GM18870 (cell line): ENCODE data around the gene TCP11.

Experiments
- ATAC-seq: cut with Tn5 transposase; IDR thresholded peaks from one replicate; pipeline ENCODE4 v1.9.1; 2021; ENCODE audit warnings: moderate library complexity; ENCODE audit not compliant: unreplicated experiment

The TCP11 gene

GRCh38 chr6:35173427-35174087, 32.4 kb upstream of the TCP11 start:
- ATAC-seq = no peak

DNA sequence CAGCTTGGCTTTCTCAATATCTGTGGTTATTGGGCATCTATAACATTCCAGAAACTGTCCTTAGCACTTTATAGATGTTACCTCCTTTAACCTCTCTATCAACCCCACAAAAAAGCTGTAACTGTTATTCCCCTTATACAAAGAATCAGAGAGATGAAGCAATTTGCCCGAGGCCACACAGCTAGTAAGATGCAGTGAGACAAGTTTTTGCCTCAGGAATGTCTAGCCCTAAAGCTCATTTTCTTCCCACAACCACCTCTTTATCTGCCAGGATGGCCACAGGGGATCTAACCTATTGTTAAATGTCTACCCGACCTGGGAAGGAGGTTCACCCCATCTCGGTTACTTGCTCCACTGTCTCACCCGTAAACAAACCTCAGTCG, 31.9 kb upstream of the TCP11 start:
- no peak for ATAC-seq

- ATAC-seq = no peak
Measured at GRCh38 chr6:35170891-35171290, 29.8 kb upstream of the TCP11 start.

DNA sequence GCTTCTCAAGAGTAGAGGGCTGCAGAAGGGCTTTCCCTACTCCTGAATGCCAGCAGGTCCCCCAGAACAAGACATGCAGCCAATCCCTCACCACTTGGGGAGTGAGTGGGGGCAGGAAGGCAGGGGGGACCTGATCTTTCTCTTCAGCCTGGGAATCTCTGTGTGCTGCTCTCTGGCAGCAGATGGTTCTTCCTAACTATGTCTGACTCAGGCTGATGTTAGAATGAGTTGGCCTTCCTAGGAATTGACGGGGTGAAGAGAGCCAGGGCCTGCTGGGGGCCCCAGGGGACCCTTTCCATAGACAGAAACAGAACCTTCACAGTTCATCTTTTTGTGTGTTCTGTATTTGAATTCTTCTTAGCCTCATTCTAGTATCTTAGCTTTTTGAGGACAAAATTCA, 29.0 kb upstream of the TCP11 start:
- no peak for ATAC-seq

- ATAC-seq = no peak
Measured at GRCh38 chr6:35168461-35168861, 27.3 kb upstream of the TCP11 start.

GRCh38 chr6:35167505-35167904, 26.4 kb upstream of the TCP11 start:
- ATAC-seq = no peak

DNA sequence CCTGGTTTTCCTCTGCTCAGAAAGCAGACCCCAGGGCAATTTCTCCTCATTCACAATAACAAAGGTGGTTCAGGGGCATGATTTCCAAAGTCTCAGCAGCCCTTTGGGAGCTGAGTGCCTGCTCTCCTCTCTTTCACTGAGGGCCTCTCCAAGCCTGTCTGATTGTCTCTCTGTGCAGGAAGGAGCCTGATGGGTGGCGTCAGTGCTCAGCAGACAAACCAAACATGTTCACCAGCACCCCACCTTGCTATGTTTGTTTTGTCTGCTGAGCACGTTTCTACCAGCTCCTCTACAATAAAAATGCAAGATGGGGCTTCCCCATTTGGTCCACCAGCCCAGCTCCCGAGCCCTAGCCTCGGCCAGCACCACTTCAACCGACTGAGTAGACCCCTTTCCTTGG, 25.4 kb upstream of the TCP11 start:
- ATAC-seq = no peak

GRCh38 chr6:35166116-35166515, 25.0 kb upstream of the TCP11 start:
- no peak for ATAC-seq

- no peak for ATAC-seq
Measured at GRCh38 chr6:35165630-35166071, 24.5 kb upstream of the TCP11 start.

GRCh38 chr6:35164868-35165267, 23.7 kb upstream of the TCP11 start:
- ATAC-seq = no peak

DNA sequence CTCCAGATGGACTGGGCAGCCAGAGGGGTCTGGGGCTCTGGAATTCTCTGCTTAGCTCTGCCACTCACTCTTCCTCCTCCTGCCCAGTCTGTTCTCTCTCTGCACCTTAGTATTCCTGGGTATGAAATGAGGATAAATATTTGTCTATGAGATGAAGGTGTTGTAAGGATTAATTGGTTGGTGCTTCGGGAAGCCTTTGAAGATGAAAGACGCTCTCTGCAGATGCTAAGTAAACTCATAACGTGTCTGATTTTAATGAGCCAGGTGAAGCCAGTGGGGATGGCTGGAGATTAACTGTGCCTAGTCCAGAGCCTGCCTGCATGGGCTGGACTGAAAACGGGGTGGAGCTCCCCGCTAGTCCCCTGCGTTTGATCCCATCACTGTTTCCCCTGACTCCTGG, 23.1 kb upstream of the TCP11 start:
- no peak for ATAC-seq

GRCh38 chr6:35163836-35164235, 22.7 kb upstream of the TCP11 start:
- ATAC-seq = no peak

DNA sequence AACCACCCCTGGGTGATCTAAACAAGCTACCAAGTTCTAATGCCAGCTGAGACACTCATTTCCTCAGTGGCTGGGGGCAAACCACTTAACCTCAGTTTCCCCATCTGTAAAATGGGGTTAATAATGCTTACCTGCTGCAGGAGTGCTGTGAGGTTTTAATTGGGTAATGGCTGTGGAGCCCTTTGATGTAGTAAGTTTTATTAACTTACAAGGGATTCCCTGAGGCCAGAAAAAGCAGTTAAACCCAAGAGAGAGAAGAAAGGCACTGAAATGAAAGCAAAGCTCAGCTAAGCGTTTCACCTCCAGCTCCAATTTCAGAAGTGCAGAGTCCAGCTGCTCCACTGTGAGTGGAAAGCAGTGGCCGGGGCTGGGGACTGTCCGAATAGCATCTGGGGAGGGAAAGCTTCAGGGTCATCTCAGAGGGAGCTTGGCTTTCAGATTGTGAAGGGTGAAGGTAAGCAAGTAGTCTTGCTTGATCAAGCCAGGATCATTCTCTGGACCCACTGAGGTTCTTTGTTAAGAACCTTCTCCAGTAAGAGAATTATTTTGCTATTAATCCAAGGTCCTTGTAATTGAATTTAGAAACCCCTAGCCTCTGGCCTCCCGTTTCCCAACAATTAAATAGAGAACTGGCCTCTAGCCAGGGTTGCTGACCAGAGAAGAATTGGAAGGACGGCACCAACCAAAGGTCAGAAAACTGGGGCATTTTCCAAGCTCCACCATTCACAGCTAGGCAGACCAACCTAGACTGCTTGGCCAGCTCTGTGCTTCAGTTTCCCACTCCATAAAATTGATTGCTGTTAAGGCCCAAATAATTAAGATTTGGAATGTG, 20.9 kb upstream of the TCP11 start:
- no peak for ATAC-seq

DNA sequence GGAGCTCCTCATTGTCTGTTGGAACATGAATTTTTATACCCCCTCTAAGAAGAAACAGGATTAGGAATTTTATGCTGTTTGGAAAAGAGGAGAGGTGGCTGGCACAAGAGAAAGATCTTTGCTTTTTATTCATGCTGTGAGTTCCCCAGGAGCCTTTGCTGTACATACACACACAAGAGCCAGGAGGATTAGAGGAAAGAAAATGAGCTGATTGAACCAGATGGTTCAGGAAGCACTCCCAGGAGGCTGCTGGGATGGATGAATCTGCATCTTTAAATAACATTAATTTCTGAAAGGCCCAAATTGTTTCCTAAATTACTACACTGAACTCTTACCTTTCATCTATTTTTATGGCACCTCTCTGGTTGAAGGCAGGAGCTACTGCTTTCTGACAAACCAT, 20.1 kb upstream of the TCP11 start:
- ATAC-seq = no peak

DNA sequence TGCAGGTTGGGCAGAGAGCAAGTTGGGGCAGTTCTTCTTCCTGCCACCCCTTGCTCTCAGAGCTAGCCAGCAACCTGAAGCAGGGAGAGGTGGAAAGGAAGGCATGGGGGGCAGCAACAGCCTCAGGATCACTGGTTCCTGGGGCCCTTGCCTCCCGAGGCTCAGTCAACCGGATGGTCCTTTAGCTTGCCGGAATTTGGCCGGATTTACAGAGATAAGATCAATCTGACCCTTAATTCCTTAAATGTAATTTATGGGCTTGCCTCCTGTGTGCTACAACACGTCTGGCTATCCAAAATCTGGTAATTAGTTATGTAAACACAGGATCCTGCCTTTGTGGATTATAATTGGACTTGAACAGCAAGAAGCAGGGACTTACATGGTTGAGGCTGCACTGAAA, 19.5 kb upstream of the TCP11 start:
- ATAC-seq = no peak

DNA sequence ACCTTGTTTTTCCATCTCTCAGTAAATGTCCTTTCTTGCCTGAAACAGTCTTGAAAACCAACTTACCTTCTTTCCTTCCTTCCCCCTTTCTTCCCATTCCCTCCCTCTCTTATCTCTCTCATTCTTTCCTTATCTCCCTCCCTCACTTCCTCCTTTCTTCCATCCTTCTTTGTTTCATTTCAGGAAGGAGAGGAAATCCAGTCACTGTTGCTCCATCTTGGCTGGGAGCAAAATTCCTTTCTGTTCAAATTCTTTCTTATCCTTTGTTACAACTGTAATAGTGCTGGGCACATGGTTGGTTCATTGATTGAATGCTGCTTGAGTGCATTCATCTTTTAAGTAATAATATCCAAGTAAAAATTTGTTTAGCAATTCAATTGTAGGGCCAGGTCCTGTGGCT, 17.4 kb upstream of the TCP11 start:
- ATAC-seq = no peak

DNA sequence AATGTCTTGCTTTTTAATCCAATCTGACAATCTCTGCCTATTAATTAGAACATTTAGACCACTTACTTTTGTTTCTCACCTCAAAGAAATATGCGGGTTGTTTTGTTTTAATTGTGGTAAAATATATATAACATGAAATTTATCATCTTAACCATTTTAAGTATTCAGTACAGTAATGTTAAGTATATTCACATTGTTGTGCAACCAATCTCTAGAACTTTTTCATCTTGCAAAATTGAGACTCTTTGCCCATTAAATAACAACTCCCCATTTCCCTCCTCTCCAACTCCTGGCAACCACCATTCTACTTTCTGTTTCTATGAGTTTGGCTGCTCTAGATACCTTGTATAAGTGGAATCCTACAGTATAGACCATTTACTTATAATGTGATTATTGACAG, 13.8 kb upstream of the TCP11 start:
- ATAC-seq = no peak

DNA sequence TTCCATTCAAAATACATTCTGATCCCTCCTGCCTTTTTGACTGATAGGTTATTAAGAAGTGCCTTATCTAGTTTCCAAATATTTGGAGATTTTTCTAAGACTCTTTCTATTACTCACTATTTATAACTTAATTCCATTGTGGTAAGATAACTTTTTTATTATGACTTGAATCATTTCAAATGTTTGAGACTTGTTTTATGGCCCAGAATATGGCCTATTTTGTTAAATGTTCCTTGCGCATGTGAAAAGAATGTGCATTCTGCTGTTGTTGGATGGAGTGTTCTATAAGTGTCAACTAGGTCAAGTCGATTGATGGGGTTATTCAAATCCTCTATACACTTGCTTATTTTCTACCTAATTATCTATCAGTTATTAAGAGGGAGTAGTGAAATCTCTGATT, 13.1 kb upstream of the TCP11 start:
- no peak for ATAC-seq

GRCh38 chr6:35152067-35152707, 11.0 kb upstream of the TCP11 start:
- ATAC-seq = no peak

DNA sequence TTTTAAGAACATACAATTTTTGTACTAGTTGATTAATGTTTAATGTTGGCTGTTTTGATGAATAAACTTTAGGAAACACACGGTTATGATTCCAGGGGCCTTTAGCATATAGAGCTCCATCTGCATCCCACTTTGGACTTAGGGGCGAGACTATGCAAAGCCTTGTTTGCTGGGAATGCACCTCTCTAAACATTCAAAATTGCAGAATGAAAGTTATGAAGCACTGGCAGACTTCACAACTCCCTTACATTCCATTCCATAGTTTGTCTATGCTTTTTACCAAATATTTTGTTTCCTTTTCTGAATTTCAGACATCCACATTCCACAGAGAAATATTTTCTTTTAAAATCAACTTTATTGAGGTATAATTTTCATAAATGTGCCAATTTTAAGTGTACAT, 10.3 kb upstream of the TCP11 start:
- no peak for ATAC-seq

GRCh38 chr6:35149891-35150566, 8.9 kb upstream of the TCP11 start:
- ATAC-seq = no peak
